ENCODE data around the gene STPG4.

The STPG4 gene

DNA sequence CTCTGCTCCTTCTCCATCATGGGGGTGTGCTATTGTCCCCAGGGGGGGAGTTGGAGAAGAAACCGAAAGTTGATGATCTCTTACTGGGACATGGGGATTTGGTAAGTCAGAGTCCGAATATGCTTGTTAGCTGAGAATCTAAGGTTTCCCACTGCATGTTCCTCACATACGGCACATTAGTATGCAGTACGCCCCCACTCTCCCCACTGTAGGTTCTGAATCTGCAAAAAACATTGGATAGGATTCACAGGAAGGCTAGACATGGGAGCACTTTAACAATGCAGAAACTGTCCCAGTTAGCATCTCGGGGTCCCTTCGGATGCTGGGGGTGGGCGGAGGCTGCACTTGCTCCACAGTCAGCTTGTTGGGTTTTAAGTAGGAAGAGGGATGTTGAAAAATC is 102.3 kb downstream of the STPG4 start:
- DNase-seq (ENCODE audit: low spot score) = no peak

DNA sequence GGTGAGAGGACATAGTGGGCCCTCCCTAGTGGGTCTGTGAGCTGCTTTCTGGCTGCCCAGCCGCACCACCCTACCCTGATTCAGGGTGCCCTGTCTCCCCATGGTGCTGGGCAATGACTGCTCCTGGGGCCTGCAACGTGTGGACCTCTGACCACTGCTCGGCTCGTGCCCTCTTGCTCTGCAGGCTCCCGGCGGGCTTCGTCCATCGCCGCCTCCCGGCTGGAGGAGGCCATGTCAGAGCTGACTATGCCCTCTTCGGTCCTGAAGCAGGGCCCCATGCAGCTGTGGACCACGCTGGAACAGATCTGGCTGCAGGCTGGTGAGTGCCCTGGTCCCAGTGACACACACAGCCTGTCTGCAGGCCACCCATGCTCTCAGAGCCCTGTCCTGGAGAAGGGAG is 103.5 kb downstream of the STPG4 start:
- DNase-seq (ENCODE audit: low spot score) = no peak

DNA sequence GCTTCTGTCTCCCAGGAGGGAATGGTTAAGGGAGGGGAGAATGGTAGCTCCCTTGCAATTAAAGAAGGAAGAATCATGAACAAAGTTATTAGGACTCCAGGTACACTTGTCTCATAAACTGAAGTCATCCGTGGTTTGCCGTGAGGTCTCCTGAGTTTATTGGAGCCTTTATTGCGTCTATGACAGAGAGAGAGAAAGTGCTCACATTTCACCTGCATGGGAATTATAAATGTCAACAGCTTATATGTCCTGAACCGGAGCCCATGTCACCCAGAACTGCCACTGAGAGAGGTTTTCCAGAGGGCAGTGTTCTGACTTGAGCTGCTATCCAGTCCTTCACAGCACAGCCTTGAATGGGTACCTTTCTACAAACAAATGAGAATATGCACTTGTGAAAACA is 104.3 kb downstream of the STPG4 start:
- no peak for DNase-seq (ENCODE audit: low spot score)

DNA sequence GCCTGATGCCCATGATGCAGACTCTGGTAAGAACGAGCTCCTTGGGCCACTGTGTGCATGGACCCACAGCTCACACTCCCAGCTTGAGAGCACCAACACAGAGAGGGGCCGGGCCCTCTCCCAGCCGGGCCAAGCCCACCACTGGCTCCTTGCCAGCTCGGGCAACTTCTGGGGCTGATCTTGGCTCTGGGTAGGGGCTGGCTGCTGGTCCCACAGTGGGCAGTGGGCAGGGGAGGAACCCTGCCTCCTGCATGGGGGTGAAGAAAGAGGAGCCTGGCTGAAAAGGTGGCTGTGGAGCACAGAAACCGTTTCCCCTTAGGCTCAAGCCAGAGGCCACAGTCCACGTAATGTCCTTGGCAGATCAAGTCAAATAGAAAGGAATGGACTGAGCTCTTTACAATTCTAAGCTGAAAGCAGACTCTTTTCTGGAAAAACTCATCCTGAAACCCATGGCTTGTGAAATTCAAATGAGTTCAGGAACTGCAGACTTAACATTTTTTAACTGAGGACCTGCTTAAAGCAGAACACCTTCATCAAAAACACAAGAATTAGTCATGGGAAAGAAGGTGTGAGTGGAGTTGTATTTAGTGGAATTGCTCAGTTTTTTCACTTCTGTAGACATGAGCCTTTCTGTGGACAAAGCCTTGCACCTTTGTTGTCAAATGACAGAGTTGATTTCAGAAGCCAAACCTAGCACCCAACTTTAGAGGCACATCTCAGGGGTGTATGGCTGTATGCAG is 104.9 kb downstream of the STPG4 start:
- no peak for DNase-seq (ENCODE audit: low spot score)

DNA sequence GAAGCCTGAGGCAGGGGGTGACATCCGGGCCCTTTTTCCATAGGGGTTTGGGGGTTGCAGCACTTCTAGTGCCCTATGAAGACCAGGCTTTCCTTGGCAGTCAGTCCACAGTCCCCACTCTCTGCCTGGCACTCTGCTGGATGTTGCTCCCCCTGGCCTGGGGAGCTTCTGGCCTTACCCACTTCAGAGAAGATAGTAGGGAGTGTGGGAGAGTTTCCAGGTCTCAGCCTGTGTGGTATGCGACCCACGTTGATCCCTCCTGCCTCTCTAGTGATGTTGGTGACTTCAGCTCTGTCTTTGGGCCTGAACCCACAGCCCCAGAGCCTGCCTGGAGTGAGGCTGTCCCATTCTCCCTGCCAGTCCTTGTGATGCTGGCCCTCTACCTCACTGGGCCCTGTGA is 105.6 kb downstream of the STPG4 start:
- DNase-seq (ENCODE audit: low spot score) = no peak

DNA sequence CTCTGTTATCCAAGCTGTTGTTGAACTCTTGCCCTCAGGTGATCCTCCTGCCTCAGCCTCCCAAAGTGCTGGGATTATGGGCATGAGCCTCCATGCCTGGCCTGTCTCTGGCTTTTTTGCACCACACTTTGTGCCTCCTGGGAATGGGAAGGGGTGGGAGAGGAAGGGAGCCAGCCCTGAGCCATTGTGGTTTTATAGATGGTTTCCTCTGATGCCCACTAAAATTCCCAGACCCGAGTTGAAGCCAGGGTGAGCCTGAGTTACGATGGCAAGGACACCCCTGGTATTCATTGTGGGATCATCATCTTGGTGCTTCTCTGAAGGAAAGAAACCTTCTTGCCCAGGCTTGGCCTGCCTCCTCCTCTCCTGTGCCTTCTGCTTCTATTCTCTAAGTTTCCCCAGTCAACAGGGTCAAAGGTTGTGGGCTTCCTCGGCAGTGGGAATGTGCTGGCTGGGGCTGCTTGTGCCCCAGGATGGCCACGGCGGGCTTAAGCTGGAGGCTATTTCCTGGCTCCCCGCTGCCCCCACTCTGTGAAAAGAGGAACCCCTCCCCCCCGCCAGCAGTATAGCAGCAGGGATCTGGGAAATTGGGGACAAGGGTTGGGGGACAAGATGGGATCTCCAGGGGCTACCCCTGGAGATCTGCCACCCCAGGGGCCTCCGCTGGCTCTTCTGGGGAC is 106.2 kb downstream of the STPG4 start:
- DNase-seq (ENCODE audit: low spot score) = no peak

DNA sequence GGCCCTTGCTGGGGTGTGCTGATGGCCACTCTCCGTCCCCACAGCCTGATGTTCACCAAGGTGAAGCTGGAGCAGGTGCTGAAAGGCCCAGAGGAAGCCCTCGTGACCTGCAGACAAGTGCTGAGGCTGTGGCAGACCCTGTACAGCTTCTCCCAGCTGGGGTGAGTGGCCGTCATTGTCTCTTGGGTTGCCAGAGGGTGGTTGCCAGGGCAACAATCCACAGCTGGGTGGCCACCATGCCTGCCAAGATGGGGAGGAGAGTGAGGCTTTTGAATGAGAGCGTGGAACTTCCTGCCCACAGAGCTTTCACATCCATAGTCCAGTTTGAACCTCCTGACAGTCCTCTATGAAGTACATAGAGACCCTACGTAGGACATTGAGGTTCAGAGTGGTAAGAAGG is 108.8 kb downstream of the STPG4 start:
- DNase-seq (ENCODE audit: low spot score) = peak; percentile 97

DNA sequence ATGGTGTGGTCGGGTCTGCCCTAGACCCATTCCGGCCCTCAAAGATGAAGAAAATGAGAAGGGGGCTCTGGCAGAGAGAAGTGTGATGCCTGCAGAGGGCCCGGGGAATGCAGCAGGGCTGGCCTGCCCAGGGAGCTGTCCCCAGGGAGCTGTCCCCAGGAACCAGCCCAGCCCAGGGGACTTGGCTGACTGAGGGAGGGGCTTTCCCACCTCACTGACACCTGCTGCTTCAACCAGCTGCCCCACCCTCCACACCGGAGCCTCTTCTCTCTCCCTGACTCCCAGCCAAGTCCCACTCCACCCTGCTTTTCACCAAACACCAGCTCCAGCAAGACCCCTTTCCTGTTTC is 111.2 kb downstream of the STPG4 start:
- DNase-seq (ENCODE audit: low spot score) = no peak

DNA sequence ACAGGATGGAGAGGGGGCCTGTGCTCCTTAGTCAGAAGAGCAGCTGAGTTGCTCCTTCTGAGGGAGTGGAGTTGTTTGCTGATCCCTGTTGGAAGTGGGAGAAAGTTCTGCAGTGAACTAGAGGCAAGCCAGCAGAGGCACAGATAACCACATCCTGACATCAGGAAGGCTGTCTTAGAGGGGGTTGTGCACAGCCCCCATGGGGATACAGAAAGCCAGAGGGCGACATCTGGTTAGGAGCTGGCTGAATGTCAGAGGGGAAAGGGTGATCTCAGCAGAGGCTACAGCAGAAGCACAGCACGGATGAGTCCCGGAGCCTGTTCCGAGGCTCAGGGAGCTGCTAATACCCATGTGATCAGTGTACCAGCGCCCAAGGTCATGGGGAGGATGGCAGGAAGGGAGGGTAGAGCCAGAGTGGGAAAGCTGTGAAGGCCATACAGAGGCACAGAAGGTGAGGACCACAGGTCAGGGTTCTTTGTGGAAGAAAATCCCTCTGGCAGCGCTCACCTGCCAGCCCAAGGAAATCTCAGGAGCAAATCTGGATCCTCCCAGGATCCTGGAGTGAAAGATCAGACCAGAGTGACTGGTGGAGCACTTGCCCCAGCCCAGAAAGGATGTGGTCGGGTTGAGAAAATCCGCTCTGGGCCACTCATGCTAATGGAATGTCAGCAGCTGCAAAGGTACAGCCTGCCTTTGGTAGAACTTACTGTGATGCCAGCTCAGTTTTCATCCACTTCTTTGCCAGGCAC is 111.8 kb downstream of the STPG4 start:
- DNase-seq (ENCODE audit: low spot score) = peak; percentile 69

DNA sequence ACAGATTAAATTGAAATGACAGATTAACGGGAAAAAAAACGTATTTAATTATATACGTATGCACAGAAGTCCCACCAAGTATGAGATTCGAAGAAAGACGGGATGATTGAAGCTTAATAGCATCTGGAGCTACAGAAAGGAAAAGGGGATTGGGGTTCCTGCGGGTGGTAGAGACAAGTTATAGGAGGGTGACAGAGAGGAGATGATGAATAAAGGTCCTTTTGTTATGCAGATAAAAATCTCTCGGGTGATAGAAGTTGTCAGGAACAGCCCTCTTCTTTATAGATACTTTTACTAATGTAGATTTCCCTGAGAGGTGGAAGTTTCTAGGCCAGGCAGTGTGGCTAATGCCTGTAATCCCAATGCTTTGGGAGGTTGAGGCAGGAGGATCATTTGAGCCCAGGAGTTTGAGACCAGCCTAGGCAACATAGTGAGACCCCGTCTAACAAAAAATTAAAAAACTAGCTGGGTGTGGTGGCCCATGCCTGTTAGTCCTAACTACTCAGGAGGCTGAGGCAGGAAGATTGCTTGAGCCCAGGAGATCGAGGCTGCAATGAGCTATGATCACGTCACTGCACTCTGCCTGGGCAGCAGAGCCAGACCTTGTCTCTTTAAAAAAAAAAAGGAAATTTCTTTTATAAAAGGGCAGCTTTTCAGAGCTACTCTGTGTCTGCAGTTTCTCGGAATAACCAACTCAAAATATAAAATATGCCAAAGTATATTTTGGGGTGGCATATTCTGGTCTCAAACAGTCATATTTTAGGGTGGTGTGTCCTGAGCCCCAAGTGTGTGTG is 113.0 kb downstream of the STPG4 start:
- no peak for DNase-seq (ENCODE audit: low spot score)

DNA sequence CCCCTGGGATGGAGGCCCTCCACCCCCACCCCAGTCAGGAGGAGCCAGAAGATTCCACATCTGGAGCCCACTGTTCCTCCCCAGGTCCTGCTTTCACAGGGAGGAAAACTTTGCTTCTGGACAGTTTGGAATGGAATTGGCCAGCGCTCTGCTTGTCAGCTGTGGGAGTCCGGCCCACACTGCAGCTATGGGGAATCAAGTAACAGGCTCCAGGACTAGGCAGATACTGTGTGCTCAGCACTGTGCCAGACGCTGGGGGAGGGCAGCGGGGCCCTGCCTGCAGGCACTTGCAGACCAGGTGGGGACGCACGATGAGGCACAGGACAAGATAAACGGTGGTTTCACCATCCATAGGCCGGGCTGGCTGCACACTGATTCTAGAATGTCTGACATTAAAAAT is 114.0 kb downstream of the STPG4 start:
- DNase-seq (ENCODE audit: low spot score) = no peak

DNA sequence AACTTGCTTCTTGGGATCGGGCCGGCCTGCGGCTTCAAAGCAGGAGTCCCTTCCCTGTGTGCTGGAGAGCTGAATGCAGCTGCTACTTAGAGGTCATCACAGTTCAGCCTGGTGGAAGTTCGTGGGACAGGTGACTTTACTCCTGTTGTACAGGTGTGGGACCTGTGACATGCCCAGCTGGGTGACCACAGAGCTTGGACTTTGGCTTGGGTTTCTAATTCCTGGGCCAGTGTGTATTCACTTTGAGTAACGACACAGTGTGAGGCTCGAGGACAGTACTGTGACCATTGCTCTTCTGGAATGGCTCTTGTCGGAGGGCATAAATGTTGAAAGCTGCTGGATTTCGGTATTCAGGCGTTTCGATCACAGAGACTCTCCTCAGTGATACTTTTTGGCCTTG is 114.5 kb downstream of the STPG4 start:
- DNase-seq (ENCODE audit: low spot score) = no peak

DNA sequence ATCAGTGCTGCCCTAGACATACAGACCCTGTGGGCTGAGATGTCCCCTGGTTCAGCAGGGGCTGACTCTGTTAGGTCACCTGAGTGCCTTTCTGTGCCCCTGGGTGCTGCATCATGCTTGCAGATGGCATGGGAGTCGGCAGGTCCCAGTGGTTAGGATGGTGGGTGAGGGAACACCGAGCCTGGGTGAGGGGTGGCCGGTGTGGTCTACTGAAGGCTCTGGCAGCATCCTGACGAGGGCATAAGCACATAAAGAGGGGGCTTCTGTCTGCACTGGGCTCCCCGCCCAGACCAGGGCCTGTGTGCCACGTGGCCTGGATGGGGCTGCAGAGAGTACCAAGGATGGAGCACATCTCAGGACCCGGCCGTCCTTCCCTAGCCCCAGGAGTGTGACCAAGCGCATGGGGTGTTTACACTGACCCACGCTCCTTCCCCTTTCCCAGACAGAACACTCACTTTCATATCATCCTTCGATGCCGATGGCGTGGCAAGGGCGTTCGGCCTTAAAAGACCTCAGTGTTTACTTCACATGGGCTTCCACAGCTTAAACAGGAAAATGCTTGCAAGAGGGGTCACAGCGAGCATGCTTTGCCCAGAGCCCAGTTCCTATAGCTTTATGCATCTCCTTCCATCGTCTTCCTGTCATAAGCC is 115.1 kb downstream of the STPG4 start:
- no peak for DNase-seq (ENCODE audit: low spot score)

DNA sequence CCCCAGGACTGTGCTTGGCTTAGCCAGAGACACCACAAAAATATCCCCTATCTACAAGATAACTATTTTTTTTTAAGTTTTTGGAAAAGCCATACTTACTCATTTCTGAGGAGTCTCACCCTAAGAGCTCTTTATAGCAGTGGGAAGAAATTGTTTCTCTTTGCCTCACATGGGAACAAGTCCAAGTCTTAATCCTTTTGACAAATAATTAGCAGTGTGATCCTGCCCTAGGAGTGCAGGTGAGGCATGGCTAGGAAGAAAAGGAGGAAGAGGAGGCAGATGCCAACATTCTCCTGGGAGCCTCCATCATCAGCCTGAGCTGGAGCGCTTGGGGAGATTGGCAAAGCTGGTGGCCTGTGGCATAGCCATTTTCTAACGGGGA is 115.6 kb downstream of the STPG4 start:
- no peak for DNase-seq (ENCODE audit: low spot score)

DNA sequence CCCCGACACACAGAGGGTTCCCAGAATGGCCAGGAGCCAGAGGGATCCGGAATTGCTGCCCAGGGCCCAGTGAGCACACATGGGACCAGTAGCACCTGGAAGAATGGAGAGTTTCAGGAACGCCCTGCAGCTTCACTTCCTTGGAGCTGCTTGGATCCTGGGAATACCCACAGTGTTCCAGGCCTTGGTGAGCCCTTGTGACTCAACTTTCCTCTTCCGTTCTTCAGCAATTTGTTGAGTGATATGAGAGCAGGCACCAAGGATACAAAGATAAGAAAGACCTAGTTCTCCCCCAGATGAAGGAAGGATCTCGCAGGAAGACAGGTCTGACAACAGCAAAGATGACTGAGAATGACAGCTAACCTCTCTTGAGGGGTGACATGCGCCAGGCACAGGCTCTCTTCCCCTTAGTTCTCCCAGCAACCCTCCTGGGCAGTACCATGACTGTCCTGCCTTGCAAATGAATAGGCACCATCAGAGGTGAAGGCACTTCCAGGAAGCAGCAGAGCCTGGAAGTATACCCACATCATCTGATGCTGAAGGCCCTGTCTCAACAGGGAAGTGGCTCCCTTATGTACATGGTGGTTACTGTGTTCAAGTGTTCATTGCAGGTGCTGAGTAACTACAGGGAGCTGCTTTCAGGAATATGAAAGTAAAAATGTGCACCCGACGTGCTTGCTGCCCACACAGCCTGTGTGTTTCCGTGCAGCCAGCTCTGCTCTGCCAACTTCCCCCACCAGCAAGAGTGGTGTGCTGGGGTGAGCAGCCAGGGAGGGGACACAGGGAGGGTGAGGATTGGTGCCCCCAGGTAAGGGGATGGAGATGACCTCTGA is 116.2 kb downstream of the STPG4 start:
- DNase-seq (ENCODE audit: low spot score) = no peak

DNA sequence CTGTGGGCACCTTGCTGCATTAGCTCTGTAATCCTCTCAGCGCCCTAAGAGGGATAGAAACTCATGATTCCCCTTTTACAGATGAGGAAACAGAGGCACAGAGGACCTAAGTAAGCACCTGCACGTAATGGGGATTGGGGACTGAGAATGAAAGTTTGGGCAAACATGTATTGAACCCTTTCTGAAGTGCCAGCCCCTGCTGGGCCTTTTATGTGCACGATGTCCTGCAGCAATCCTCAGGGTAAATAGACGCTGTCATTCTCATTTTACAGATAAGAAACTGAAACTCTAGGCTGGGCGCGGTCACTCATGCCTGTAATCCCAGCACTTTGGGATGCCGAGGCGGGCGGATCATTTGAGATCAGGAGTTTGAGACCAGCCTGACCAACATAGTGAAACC is 117.4 kb downstream of the STPG4 start:
- no peak for DNase-seq (ENCODE audit: low spot score)
